Measurements from ENCODE around the gene DUS1L.

The DUS1L gene

DNA sequence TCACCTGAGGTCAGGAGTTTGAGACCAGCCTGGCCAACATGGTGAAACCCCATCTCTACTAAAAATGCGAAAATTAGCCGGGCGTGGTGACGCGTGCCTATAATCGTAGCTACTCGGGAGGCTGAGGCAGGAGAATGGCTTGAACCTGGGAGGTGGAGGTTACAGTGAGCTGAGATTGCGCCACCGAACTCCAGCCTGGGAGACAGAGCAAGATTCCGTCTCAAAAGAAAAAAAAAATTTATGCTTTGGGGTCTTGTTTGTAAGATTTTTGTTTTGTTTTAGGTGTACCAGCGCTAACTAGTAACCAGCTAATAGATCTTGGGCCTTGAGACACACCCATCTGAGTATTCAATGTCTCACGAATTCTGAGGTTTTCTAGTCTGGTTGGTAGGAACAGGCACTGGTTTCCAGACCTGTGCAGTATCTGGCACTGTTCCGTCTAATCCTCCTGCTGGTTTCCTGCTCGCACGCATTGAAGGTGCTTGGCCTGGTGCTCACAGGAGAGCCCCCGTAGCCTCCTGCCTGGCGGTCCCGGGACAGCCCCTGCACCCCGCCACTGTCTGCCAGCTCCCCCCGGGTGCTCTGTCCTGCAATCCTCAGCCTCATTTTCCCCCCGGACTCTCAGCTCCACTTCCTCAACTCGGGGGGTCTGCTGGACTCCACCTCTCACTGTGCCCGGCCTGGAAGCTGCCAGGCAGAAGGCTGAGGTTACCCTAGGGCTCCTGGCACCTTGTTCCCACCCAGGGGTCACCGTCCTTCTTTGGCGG is 10.6 kb upstream of the DUS1L start:
- DNase-seq (ENCODE audit: low spot score) = no peak

DNA sequence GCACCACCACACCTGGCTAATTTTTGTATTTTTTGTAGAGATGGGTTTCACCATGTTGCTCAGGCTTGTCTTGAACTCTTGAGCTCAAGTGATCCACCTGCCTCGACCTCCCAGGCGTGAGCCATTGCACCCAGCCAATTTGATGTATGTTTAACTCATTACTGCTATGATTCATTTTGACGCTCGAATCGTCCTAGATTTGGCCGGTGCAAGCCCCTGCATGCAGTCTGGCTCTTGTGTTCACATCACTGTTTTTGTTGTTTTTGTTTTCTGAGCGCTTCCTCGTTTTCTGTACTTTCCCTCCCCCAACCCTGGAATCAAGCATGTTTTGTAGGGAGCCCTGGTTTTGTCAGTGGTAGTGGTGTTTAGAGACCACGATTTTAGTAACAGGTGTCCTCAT is 7.8 kb upstream of the DUS1L start:
- DNase-seq (ENCODE audit: low spot score) = no peak

GRCh38 chr17:82072827-82073226 is 7.2 kb upstream of the DUS1L start:
- no peak for DNase-seq (ENCODE audit: low spot score)

DNA sequence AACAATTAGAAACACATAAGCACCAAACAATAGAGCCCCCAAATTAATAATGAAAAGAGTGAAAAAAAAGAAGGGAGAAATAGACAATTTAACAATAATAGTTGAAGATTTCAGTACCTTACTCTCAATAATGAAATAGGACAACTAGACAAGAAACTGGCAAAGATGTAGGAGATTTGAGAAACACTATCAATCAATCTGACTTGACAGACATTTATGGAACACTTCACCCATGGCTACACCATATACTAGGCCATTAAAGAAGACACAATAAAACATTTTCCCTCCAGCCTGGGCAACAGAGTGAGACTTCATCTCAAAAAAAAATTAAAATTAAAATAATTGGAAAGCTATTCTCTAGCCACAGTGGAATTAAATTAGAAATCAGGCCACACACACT is 5.0 kb upstream of the DUS1L start:
- DNase-seq (ENCODE audit: low spot score) = no peak

DNA sequence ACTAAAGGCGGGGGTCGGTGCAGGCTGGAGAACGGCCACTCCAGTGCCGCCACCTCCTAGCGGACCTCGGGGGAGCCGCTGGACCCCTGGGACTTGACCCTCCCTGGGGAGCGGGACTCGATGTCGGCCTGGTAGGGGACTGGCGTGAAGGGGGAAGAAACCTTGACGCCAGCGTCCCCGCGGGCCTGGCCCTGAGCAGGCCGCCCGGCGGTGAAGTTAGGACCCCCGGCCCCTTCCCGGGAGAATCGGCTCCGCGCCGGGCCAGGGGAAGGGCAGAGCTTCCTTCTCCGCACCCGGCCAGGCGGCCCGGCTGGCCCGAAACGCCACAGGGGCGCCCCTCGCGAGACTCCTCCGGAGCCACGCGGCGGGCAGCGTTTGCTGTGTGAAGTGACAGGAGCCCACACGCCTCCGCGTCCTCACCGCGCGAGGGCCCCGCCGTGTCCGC is 389 bp downstream of the DUS1L start:
- no peak for DNase-seq (ENCODE audit: low spot score)

DNA sequence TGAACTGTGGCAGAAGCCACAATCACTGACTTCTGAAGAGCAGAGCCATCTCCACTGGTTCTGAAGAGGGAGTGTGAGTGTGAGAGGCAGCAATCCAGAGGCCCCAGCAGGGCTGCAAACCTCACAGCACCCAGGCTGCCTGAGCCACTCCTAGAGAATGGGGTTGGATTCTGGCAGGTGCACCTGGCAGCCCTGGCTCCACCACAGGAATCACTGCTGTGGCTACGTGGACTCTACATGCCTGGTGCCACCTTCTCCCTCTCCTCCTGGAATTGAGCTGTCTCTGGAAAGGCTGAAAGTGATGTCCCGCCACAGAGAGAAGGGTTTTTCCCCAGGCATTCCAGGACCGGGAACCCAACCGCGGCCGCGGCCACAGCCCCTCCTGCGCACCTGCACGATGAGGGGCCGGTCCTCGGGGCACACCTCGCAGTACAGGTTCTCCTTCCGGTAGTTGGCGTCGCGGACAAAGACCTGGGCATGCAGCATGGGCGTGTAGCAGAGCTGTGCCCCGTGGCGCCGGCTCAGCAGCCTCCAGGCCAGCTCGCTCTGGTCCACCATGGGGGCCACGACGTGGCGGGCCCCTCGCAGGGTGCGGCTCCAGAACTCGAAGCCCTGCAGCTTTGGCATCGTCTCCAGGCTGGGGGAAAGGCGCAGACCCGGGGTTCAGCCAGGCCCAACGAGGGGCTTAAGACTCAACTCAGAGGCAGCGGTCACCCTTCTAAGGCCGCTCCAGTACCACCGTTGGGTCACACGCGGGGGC is 991 bp downstream of the DUS1L start:
- no peak for DNase-seq (ENCODE audit: low spot score)

- no peak for DNase-seq (ENCODE audit: low spot score)
Measured at GRCh38 chr17:82063424-82064415, 1.9 kb downstream of the DUS1L start.

GRCh38 chr17:82062984-82063368 is 2.6 kb downstream of the DUS1L start:
- DNase-seq (ENCODE audit: low spot score) = no peak

DNA sequence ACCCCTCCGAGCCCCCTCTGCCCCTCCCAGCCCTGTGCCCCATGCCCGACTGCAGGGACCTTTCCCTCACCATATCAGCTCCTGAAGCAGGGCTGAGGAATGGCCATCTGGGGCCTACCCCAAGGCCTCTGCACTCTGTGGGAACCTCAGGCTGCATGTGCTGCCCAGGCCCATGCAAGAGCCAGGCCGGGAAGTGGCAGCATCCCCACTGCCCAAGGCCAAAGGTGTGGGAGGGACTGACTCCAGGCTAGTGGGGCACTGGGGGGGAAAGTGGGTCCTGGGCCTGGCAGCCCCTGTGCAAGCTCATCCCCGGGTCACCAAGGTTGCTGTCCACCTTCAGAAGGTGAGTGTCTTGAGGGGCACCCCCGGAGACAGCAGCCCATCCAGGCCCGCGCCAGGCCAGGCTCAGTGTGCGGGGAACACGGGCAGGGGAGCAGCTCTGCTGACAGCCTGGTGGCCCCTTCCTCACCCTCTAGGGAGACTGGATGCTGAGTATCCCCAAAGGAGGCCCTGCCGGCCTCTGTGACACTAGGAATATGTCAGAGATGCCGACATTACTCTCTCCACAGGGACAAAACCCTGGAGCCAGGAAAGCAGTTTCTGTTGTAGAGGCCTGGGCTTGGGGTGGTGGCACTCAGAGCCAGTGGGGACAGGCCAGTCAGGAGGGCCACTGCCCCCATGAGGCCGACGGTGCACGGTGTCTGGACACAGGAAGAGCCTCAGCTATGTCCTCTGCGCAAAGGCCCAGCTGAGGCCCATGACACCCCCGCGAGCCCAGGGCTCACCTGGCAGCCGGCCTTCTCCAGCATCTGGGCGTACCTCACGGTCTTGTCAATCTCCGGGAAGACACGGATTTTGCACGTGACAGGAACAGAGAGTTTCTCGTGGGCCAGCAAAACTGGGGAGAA is 3.3 kb downstream of the DUS1L start:
- DNase-seq (ENCODE audit: low spot score) = no peak

- no peak for DNase-seq (ENCODE audit: low spot score)
Measured at GRCh38 chr17:82061047-82061925, 4.3 kb downstream of the DUS1L start.

DNA sequence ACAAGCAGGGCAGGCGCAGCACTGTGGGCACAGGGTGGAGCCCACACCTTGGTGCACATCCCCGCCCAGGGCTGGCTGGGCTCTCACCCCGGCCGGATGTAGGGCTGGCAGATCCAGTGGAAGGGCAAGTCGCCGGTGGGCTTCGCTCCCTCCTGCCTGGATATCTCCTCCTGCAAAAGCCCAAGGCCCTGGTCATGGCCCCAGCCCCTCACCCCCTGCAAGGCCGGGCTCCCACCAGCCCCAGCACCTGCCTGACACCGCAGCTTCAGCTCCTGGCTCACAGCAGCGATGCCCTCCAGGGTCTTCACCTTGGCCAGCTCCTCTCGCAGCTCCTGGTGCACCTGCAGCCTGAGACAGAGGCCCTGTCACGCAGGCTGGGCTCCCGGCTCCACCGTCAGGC is 5.0 kb downstream of the DUS1L start:
- DNase-seq (ENCODE audit: low spot score) = no peak

DNA sequence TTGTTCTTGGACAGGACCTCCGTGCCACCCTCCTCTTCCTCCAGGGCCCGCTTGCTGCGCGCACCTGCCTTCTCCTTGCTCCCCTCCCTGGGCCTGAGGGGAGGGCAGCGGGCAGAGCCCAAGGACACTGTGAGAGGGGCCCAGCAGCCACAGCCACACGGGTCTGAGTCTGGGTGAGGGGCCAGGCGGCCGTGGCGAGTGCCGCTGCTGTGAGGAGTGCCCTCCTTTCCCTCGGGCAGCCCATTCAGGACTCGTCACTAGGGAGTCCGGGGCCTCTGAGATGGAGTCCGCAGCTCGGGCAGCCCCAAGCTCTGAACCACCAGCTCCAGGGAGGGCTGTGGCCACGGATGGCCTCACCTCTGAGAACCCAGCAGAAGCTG is 5.6 kb downstream of the DUS1L start:
- DNase-seq (ENCODE audit: low spot score) = no peak

DNA sequence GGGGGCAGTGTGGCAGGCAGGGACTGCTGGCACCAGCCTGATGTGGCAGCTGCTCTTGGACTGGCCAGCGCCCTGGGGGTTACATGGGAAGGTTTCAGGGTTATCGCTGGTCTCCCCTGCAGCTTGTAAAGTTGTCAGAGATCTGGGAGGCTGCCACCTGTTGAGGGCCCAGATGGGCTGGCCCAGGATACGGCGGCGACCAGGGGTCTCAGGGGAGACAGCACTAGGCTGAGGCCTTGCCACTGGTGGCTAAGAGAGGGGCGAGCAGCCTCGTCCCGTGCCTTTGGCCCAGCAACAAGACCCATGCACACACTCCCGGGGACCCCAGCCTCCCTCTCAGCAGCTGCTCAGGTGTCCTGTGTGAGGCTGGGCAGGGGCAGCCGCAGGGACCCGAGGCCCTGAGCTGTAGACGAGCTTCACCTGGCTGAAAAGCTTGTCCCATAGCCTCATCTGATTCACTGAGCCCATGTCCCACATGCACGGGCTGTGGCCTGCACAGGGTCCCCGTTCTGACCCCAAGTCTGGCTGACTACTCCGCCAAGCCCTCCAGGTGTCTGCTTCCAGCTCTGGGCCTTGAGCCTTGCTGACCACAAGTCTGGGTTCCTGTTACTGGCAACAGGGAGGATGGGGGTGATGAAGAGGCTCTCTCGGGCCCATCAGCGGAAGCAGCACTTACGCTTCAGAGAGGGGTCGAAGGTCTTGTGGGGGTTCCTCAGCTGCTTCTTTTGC is 6.2 kb downstream of the DUS1L start:
- no peak for DNase-seq (ENCODE audit: low spot score)

- DNase-seq (ENCODE audit: low spot score) = no peak
Measured at GRCh38 chr17:82058855-82059249, 6.8 kb downstream of the DUS1L start.

GRCh38 chr17:82058230-82058854 is 7.3 kb downstream of the DUS1L start:
- no peak for DNase-seq (ENCODE audit: low spot score)

GRCh38 chr17:82056729-82057621 is 8.6 kb downstream of the DUS1L start:
- DNase-seq (ENCODE audit: low spot score) = no peak

DNA sequence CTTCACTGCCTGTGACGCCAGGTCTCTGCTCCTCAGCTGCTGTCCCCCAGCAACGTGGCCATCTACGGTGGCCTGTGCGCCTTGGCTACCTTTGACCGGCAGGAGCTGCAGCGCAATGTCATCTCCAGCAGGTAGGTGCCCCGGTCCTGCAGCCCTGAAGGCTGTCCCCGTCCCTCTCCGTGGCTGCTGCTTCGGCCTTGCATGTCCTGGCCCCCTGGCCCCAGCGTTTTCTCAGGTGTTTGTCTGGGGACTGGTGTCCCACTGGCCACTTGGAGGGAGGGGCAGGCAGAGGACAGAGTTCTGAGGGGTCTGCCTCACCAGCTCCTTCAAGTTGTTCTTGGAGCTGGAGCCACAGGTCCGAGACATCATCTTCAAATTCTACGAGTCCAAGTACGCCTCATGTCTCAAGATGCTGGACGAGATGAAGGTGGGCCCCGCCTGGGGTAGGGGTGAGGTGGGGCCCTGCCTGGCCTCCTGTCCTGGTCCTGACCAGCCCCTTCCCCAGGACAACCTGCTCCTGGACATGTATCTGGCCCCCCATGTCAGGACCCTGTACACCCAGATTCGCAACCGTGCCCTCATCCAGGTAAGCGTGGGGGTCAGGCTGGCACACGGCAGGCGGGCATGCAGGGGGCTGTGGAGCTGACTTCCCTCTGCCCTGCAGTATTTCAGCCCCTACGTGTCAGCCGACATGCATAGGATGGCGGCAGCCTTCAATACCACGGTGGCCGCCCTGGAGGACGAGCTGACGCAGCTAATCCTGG is 9.5 kb downstream of the DUS1L start:
- DNase-seq (ENCODE audit: low spot score) = no peak

Data from globus pallidus (tissue), 1 donor.